A549 treated with RU486 at 1 μM for 4 hours (cell line): ENCODE measurements around the gene ASB5. TPM values are rescaled to one million over a fixed set of nuclear protein-coding genes. Genes with fewer than 3 reads are reported as not detected.

Experiments
- total RNA-seq: library from RNA; stranded (reverse); fragments of 200-300 nt; extraction: Qiagen RNA extraction; gene quantifications from 5 replicates; pipeline ENCODE4 v1.2.3, GENCODE V29; 2022; ENCODE audit warnings: low read depth

The ASB5 gene
- 0.05 to 0.07 TPM in 2 of 5 replicates, not detected in the others for total RNA-seq

GRCh38 chr4:176268963-176269362 is at the start of gene ASB5:
TSS of gene ASB5 (minus strand) at chr4:176269222. CDS start at chr4:176269108, 114 bp downstream.

GRCh38 chr4:176195184-176195978 is 73.6 kb downstream of the ASB5 start, which contains the start of gene SPATA4:
TSS of gene SPATA4 (minus strand) at chr4:176195585. CDS start at chr4:176195562, 23 bp downstream.

Other genes with a start within 250 kb of the ASB5 start
- gene WDR17, start 203.4 kb downstream of the ASB5 start, total RNA-seq: 0.86 to 2.0 TPM (median 1.4 TPM) in 5 replicates
- gene SPATA4, start 73.6 kb downstream of the ASB5 start, total RNA-seq: 0.15 to 0.20 TPM (median 0.20 TPM) in 3 of 5 replicates, not detected in the others
- 28.1 to 41.3 TPM (median 36.1 TPM) in 5 replicates for gene SPCS3, start 50.7 kb upstream of the ASB5 start, total RNA-seq